22Rv1 (cell line): ENCODE measurements around the gene ACAP3.

Experiments
- CTCF ChIP-seq: fragments of 450-650 bp; IDR thresholded peaks from 2 replicates; pipeline ENCODE4 v1.5.1; 2017; ENCODE audit warnings: mild to moderate bottlenecking
- ZFX ChIP-seq: fragments of 450-650 bp; IDR thresholded peaks from 2 replicates; pipeline ENCODE4 v1.6.1; 2017; ENCODE audit warnings: antibody characterized with exemption, borderline replicate concordance

- TF ChIP-seq CTCF, result no peak
- TF ChIP-seq ZFX, result no peak
Measured at GRCh38 chr1:1322418-1322817, 14.7 kb upstream of the ACAP3 start.
